Activated naive CD8-positive, alpha-beta T cell treated with anti-CD3 and anti-CD28 coated beads, Interleukin-2, amount 50 U/mL, for 24 hours (primary cell): ENCODE results near the gene OR10H1.
"Not testable (repeated sequence)": the region's sequence is repeated elsewhere in the genome, so short reads cannot be mapped to it uniquely, and the experiment has no call there.

Source experiments
- ATAC-seq: fragments of 150-1000 bp; cut with Tn5 transposase; one replicate; pipeline ENCODE4 v1.10.0; 2021
- DNase-seq: peaks from one replicate; pipeline ENCODE4 v3.0.0; 2021
- H3K27ac Mint-ChIP-seq: one replicate; pipeline ENCODE4 v1.8.0; 2021; ENCODE audit warnings: mild to moderate bottlenecking, mixed read lengths
- H3K27me3 Mint-ChIP-seq: one replicate; pipeline ENCODE4 v1.8.0; 2021; ENCODE audit warnings: mixed read lengths
- H3K36me3 Mint-ChIP-seq: one replicate; pipeline ENCODE4 v1.8.0; 2021; ENCODE audit warnings: low read depth, mixed read lengths
- H3K4me1 Mint-ChIP-seq: one replicate; pipeline ENCODE4 v1.8.0; 2021; ENCODE audit warnings: mixed read lengths
- H3K4me3 Mint-ChIP-seq: one replicate; pipeline ENCODE4 v1.8.0; 2021; ENCODE audit warnings: mild to moderate bottlenecking, moderate library complexity, mixed read lengths
- H3K9me3 Mint-ChIP-seq: one replicate; pipeline ENCODE4 v1.8.0; 2021; ENCODE audit warnings: mixed read lengths

OR10H1 gene

DNA sequence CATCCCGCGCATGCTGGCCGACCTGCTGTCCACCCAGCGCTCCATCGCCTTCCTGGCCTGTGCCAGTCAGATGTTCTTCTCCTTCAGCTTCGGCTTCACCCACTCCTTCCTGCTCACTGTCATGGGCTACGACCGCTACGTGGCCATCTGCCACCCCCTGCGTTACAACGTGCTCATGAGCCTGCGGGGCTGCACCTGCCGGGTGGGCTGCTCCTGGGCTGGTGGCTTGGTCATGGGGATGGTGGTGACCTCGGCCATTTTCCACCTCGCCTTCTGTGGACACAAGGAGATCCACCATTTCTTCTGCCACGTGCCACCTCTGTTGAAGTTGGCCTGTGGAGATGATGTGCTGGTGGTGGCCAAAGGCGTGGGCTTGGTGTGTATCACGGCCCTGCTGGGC, 21.2 kb downstream of the OR10H1 start:
- not testable (repeated sequence) for H3K4me1 Mint-ChIP-seq, H3K4me3 Mint-ChIP-seq, ATAC-seq, DNase-seq, H3K9me3 Mint-ChIP-seq, H3K36me3 Mint-ChIP-seq, H3K27ac Mint-ChIP-seq, H3K27me3 Mint-ChIP-seq

DNA sequence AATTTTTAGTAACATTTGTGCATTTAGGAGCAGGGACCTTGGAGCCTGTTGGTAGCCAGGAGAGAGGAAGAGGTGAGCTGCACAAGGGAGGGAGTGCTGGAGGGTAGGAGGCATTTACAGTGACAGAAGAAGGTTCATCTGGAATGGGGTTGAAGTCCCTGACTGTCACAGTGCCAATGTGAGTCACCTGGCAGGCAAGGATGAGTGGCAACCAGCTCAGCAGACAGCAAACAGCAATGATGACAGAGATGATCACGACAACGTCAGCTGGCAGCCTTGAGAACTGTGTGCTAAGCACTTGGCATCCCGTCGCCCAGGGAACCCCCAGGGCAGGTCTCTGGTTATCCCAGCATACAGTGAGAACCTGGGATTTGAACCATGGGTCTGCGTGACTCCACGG, 25.4 kb downstream of the OR10H1 start:
- H3K4me1 Mint-ChIP-seq: no peaks in the 10 kb centered on the region
- no peak for DNase-seq
- H3K9me3 Mint-ChIP-seq: no peaks in the 10 kb centered on the region
- H3K27ac Mint-ChIP-seq: no peak overlapping the region
- peaks cover 16% of the 10 kb centered on the region for H3K27me3 Mint-ChIP-seq
- no peaks in the 10 kb centered on the region for H3K36me3 Mint-ChIP-seq
- ATAC-seq: no peak
- no peak overlapping the region for H3K4me3 Mint-ChIP-seq

DNA sequence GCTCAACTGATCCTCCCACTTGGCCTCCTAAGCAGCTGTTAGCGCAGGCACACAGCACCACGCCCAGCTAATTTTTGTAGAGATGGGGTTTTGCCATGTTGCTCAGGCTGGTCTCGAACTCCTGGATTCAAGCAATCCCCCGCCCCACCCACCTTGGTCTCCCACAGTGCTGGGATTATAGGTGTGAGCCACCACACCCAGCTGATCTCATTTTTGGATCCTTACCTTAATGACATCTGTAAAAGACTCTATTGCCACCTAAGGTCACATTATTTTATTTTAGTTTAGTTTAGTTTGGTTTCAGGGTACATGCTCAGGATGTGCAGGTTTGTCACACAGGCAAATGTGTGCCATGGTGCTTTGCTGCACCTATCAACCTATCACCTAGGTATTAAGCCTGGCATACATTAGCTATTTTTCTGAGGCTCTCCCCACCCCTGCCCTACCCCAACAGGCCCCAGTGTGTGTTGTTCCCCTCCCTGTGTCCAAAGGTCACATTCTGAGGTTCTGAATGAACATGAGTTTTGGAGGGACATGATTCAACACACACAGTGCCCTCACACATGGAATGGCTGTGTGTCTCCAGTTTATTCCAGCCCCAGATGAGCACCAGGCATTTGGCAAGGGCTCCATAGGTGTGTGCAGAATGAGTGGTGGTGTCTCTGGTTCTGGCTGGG, 26.7 kb downstream of the OR10H1 start:
- Mint-ChIP-seq H3K4me1 (no peaks in the 10 kb centered on the region), H3K27me3 (peaks cover 13% of the 10 kb centered on the region), H3K9me3 (no peaks in the 10 kb centered on the region), H3K4me3 (no peak overlapping the region), H3K36me3 (no peaks in the 10 kb centered on the region), H3K27ac (no peak overlapping the region)
- ATAC-seq (no peak), DNase-seq (no peak)

DNA sequence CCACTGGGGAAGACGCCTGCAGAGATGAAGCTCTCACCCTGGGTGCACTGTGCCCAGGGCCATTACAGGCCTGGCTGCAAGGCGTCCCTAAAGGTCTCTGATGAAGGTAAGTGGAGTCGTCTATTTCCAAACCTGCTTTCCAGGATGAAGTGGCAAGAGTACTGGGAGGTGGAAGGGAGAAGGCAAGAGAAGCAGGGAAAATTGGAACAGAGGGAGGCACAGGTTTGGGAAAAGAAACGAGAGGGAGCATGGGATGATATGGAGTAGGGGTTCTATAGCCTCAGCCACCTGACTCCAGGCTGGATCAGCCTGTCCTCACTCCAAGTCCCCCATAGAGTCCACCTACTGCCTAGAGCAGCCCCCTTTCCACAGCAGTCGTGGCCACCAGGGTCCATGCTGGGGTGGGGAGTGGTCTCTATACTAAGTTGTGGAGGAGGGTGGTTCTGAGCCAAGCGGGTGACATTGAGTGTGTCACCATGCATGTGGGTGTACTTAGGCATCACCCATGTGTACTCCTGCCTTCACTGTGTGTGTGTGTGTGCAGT, 27.8 kb downstream of the OR10H1 start, which contains the start of gene OR10H5:
TSS of gene OR10H5 (plus strand) at position 51 of the 545 bp plus-strand sequence. CDS start 6,388 bp downstream, outside the sequence.
- peaks cover 13% of the 10 kb centered on the region for H3K27me3 Mint-ChIP-seq
- ATAC-seq (no peak), DNase-seq (no peak)
- H3K27ac Mint-ChIP-seq: no peak within 1 kb of the TSS
- no peaks in the 10 kb centered on the region for H3K9me3 Mint-ChIP-seq
- no peaks in the 10 kb centered on the region for H3K36me3 Mint-ChIP-seq
- H3K4me1 Mint-ChIP-seq: no peaks in the 10 kb centered on the region
- no peak within 1 kb of the TSS for H3K4me3 Mint-ChIP-seq

DNA sequence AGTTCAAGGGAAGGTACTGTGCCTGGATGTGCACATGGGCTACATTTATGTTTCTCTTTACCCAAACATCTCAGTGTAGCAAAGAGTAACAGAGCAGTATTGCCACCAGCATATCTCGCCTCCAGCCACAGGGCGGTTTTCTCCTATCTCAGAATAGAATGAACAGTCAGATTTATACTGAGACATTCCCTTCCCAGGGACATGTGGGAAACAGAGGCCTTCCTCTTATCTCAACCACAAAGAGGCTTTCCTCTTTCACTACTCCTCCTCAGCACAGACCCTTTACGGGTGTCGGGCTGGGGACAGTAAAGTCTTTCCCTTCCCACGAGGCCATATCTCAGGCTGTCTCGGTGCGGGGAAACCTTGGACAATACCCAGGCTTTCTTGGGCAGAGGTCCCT, 32.6 kb downstream of the OR10H1 start:
- H3K9me3 Mint-ChIP-seq, DNase-seq, H3K27me3 Mint-ChIP-seq, H3K4me1 Mint-ChIP-seq, H3K27ac Mint-ChIP-seq, H3K4me3 Mint-ChIP-seq, H3K36me3 Mint-ChIP-seq, ATAC-seq: not testable (repeated sequence)

DNA sequence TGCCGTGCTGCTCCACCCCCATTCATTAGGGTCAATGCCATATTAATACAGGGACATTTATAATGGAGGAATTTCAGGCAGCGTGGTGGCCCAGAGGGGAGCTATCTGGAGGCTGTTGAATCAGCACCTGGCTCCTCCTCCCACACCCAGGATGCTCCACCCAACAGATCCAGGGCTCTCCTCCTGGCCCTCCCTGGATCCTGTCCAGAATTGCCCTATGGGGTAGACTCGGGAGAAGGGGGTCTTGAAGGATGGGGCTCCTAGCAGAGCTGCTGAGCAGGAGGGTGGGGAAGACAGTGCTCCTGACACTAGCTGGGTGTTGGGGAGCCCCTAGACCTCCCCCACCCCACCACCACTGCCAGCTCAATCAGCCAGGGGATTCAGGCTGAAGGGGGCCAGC, 33.3 kb downstream of the OR10H1 start:
- Mint-ChIP-seq H3K27me3 (peaks cover 3% of the 10 kb centered on the region), H3K4me3 (no peak overlapping the region), H3K4me1 (no peaks in the 10 kb centered on the region), H3K9me3 (no peaks in the 10 kb centered on the region), H3K27ac (no peak overlapping the region), H3K36me3 (no peaks in the 10 kb centered on the region)
- DNase-seq (no peak), ATAC-seq (no peak)

DNA sequence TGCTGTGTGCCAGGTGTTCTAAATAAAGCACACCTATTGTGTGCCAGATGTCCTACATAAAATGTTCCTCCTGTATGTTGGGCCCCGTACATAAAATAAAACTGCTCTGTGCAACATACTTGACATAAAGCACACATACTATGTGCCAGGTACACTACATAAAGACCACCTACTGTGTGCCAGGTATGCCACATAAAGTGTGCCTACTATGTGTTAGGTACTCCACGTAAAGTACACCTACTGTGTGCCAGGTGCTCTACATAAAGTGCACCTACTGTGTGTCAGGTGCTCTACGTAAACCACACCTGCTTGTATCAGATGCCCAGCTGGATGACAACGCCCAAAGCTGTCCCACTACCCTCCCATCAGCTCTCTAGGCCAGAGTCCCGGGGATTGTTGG, 33.8 kb downstream of the OR10H1 start:
- Mint-ChIP-seq H3K36me3 (no peaks in the 10 kb centered on the region), H3K4me1 (no peaks in the 10 kb centered on the region), H3K27ac (no peak overlapping the region), H3K4me3 (no peak overlapping the region), H3K9me3 (no peaks in the 10 kb centered on the region), H3K27me3 (peaks cover under 1% of the 10 kb centered on the region)
- no peak for DNase-seq
- no peak for ATAC-seq

DNA sequence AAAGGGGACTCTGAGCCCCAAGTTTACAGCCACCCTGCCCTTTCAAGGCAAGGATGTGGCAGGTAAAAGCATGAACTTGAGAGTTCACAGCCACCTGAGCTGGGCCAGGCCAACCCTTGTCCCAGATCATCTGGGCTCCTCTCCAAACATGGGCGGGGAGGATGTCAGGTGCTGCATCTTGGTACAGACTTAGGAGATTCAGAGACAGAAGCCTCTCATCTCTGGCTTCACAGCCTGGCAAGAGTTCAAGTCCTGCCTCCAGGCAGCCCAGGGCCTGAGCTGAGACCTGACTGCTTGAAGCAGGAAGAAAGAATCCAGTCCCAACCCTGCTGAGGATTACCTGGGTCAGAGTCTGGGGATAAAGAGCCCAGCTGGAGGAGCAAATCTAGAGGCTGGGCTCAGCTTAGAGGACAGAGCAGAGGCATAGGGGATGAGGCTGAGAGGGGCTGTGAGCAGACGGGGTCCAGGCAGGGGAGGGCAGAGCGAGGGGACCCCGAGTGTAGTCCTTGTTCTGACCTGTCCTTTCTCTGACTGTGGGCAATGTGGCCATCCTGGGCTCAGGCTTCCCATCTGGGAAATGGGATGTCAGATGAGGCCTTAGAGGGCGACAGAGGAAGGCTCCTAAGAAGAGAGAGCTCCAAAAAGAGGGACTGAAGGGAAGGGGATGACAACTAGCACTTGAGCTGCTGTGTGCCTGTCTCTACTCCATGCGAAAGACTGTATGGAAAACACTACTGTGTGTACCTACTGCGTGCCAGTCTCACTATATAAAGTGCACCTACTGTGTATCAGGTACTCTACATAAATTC, 34.6 kb downstream of the OR10H1 start:
- DNase-seq (no peak), ATAC-seq (peak; percentile 20)
- Mint-ChIP-seq H3K4me1 (no peaks in the 10 kb centered on the region), H3K27ac (no peak overlapping the region), H3K9me3 (no peaks in the 10 kb centered on the region), H3K4me3 (no peak overlapping the region), H3K36me3 (no peaks in the 10 kb centered on the region), H3K27me3 (no peaks in the 10 kb centered on the region)

DNA sequence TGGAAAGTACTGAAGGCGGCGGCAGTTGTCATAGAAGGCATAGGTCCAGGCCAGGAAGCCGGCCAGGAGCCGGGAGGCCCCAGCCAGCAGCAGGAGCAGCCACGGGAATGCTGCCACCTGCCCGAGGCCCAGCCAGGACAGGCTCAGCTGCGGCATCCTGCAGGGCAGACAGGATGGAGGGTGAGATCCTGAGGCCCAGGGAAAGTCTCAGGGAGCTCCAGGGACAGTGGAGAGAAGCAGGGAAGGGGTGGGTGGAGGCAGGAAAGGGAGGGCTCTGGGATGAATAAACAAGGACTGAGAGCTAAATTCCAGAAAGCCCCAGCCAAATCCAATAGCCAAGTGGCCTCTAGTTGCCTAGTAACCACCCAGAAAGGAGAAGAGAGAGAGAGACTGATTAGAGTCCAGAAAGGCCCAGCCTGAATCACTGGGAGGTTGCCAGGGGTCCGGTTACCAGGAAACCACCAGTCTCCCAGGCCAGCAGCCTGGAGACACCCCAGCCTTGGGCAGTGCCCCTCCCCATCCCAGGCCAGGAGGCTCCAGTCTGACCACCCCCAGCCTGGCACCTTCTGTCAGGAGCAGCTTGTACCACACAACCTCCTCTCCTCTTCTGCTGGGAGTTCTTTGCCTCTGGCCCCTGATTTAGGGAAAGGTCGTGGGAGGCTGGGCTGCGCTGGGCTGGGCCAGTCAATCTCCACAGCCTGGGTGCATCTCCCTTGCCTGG, 35.5 kb downstream of the OR10H1 start:
- peaks cover 3% of the 10 kb centered on the region for H3K27me3 Mint-ChIP-seq
- DNase-seq (no peak), ATAC-seq (no peak)

DNA sequence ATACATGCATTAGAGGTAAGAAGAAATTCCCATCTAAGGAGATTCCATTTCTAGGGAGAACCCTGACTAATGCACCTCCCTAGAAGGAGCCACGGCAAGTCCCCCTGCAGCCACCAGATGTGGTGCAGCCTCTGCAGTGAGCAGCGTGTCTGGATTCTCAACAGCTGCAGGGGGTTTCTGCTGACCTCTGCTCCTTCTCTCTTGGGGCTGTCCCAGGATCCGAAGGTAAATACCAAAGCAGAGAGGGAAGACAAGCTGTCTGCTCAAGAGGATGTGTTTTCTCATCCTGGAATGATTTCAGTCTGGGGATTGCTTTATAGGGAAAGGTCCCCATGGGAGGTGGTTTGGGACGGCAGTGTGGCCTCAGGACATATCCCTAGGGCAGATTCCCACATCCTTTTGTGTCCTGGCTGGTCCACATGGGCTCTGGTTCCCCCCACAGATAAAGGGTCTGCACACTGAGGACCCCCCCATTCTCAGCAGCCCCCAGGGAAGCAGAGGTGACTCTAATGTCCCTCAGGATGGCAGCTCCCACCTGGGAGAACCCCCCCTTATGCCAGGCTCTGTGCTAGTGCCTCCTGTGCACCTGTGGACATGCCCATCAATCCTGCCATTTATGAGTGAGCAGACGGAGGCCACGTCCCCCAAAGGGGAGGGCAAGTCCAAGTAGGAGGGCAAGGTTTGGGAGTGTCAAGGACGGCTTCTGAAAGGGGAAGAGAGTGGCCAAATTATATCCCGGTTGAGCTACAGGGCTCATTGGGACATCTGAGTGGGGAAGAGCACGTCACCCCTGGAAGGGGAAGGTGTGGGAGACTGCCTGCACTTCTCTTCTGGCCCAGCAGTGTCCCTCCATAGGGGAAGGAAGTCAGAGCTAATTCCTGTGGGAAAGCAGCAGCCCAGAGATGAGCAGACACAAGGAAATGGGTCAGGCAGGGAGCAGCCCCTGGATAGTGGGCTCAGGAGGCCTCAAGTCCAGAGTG, 38.2 kb downstream of the OR10H1 start:
- DNase-seq (no peak), ATAC-seq (no peak)
- H3K36me3 Mint-ChIP-seq: no peaks in the 10 kb centered on the region
- H3K9me3 Mint-ChIP-seq: no peaks in the 10 kb centered on the region
- H3K27me3 Mint-ChIP-seq: peaks cover 4% of the 10 kb centered on the region
- no peaks in the 10 kb centered on the region for H3K4me1 Mint-ChIP-seq
- H3K4me3 Mint-ChIP-seq: no peak overlapping the region
- H3K27ac Mint-ChIP-seq: no peak overlapping the region

More for the DNA sequence above, 35.5 kb downstream of the OR10H1 start:
- Mint-ChIP-seq H3K36me3 (no peaks in the 10 kb centered on the region), H3K4me3 (no peak overlapping the region), H3K27ac (no peak overlapping the region), H3K4me1 (no peaks in the 10 kb centered on the region), H3K9me3 (no peaks in the 10 kb centered on the region)

DNA sequence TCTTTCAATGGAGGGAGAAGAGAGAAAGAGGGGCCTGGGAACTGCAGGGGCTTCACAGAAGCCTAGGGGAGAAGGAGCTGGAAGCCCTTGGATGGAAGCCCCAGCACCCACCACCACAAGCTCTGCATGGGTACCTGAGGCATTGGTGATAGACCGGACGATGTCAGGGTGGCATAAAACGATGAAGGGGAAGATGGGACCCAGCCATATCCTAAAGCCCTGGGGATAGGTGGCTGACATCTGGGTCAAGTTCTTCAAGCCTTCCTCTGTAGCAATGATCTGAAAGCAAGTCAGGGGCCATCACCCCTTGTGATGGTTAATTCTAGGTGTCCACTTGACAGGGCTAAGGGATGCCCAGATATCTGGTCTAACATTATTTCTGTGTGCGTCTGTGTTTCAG, 39.2 kb downstream of the OR10H1 start:
- DNase-seq (no peak), ATAC-seq (no peak)
- Mint-ChIP-seq H3K4me3 (no peak overlapping the region), H3K9me3 (no peaks in the 10 kb centered on the region), H3K4me1 (no peaks in the 10 kb centered on the region), H3K27me3 (peaks cover 11% of the 10 kb centered on the region), H3K27ac (no peak overlapping the region), H3K36me3 (no peaks in the 10 kb centered on the region)

DNA sequence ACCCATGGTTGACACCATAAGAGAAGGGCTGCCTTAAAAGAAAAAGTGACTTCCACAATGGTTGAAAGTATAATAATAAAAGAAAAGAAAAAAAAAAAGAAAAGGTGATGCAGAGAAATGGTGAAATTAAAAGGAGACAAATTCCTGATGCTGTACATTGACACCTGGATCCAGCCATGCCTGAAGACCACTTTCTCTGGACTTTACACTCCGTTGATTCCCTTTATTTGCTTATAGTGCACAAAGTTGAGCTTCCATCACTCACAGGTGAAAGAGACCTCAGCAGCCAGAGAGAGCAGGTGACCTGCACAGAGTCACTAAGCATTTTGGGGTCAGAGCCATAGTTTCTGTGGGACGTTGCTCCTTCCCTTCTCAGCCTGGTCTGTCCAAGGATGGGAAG, 40.2 kb downstream of the OR10H1 start:
- Mint-ChIP-seq H3K4me1 (no peaks in the 10 kb centered on the region), H3K27ac (no peak overlapping the region), H3K27me3 (peaks cover 15% of the 10 kb centered on the region), H3K9me3 (no peaks in the 10 kb centered on the region), H3K36me3 (no peaks in the 10 kb centered on the region), H3K4me3 (no peak overlapping the region)
- no peak for ATAC-seq
- DNase-seq: no peak

DNA sequence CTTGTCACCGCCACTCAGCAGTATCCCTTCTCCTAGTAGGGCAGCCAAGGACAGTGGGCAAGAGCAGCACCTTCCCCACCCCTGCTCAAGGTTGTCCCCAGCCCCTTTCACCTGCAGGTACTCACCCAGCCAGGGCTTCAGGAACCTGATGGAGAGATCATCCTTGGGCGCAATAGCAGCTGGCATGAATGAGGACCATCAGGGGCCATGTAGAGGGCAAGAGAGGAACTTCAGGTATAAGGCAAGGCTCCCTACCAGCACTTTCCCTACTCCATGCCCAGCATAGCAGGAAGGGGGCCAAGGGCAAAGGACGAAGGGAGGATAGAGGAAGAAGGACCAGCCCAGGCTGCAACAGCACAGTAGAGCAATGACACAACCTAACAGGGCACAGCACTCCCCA, 41.3 kb downstream of the OR10H1 start:
- not testable (repeated sequence) for H3K4me1 Mint-ChIP-seq, H3K4me3 Mint-ChIP-seq, H3K27ac Mint-ChIP-seq, DNase-seq, H3K36me3 Mint-ChIP-seq, H3K9me3 Mint-ChIP-seq, ATAC-seq
- H3K27me3 Mint-ChIP-seq: peaks cover 19% of the 10 kb centered on the region

DNA sequence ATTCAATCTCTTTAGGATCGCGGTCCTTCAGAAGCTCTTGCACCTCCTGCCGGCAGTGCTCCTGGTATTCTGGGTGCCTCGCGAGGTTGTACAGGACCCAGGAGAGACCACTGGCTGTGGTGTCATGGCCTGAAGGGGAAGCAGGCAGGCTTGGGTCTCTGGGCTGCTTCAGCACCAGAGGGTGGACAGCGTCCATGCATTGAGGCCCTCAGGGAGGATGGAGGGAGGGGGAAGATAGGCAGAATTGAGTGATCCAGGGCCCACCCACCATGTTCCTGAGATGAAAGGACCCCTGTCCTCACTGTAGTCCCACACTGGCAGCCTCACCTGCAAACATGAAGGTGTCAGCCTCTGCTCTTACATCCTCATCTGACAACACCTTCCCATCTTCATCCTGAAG, 45.9 kb downstream of the OR10H1 start:
- Mint-ChIP-seq H3K36me3 (no peaks in the 10 kb centered on the region), H3K27ac (no peak overlapping the region), H3K4me1 (no peaks in the 10 kb centered on the region), H3K9me3 (no peaks in the 10 kb centered on the region), H3K4me3 (no peak overlapping the region), H3K27me3 (peaks cover 24% of the 10 kb centered on the region)
- ATAC-seq (no peak), DNase-seq (no peak)
